DOHH2 (cell line): ENCODE data around the gene PALM2AKAP2.

Experiments used
- H3F3A ChIP-seq: fragments of 200-600 bp; sonication (generic), shearing (Covaris generic); 2 replicates; pipeline ENCODE4 v1.6.0; 2016; ENCODE audit warnings: antibody characterized with exemption, mild to moderate bottlenecking; ENCODE audit not compliant: control insufficient read depth, insufficient read depth
- H3K27ac ChIP-seq: fragments of 200-600 bp; sonication (generic); 2 replicates; pipeline ENCODE4 v1.5.1; 2014; ENCODE audit warnings: low read depth, mild to moderate bottlenecking, low read length, moderate library complexity
- H3K27me3 ChIP-seq: fragments of 200-600 bp; sonication (generic); 2 replicates; pipeline ENCODE4 v1.6.1; 2014; ENCODE audit warnings: mild to moderate bottlenecking, low read length, mixed read lengths; ENCODE audit not compliant: control insufficient read depth
- H3K36me3 ChIP-seq: fragments of 200-600 bp; sonication (generic); 2 replicates; pipeline ENCODE4 v1.6.1; 2014; ENCODE audit warnings: mild to moderate bottlenecking, low read length, moderate library complexity, mixed read lengths; ENCODE audit not compliant: control insufficient read depth
- H3K4me1 ChIP-seq: fragments of 200-600 bp; sonication (generic); 2 replicates; pipeline ENCODE4 v1.6.1; 2014; ENCODE audit warnings: mild to moderate bottlenecking, low read length, mixed read lengths; ENCODE audit not compliant: control insufficient read depth
- H3K4me2 ChIP-seq: fragments of 200-600 bp; sonication (generic); 2 replicates; pipeline ENCODE4 v1.6.0; 2014; ENCODE audit warnings: mild to moderate bottlenecking, low read length, moderate library complexity
- H3K4me3 ChIP-seq: fragments of 200-600 bp; sonication (generic); 2 replicates; pipeline ENCODE4 v1.5.1; 2014; ENCODE audit warnings: mild to moderate bottlenecking, low read length, mixed read lengths
- H3K79me2 ChIP-seq: fragments of 200-600 bp; sonication (generic); 2 replicates; pipeline ENCODE4 v1.6.1; 2014; ENCODE audit warnings: mild to moderate bottlenecking, low read length, mixed read lengths; ENCODE audit not compliant: control insufficient read depth
- H3K9me2 ChIP-seq: fragments of 200-600 bp; sonication (generic); replicated peaks from 2 replicates; pipeline ENCODE4 v1.6.1; 2014; ENCODE audit warnings: mild to moderate bottlenecking, low read length, mixed read lengths; ENCODE audit not compliant: control insufficient read depth
- H3K9me3 ChIP-seq: fragments of 200-600 bp; sonication (generic); 2 replicates; pipeline ENCODE4 v1.6.1; 2014; ENCODE audit warnings: antibody characterized with exemption, low read length, mixed read lengths; ENCODE audit not compliant: control insufficient read depth, insufficient read depth
- H4K20me1 ChIP-seq: fragments of 200-600 bp; sonication (generic); 2 replicates; pipeline ENCODE4 v1.6.0; 2014; ENCODE audit warnings: low read depth, mild to moderate bottlenecking, antibody characterized with exemption, low read length, moderate library complexity; ENCODE audit not compliant: control insufficient read depth, insufficient read depth
- EZH2phosphoT487 ChIP-seq: fragments of 200-600 bp; sonication (generic); IDR thresholded peaks from 2 replicates; pipeline ENCODE4 v1.6.1; 2017; ENCODE audit warnings: borderline replicate concordance, mild to moderate bottlenecking, antibody characterized with exemption, low read length, moderate library complexity, mixed read lengths
- TF ChIP-seq, protein P1 (sequence below): fragments of 200-600 bp; sonication (generic); IDR thresholded peaks from one replicate; pipeline ENCODE4 v1.5.1; 2014; ENCODE audit warnings: antibody characterized with exemption, mild to moderate bottlenecking, low read depth, low read length; ENCODE audit not compliant: poor library complexity, severe bottlenecking

The PALM2AKAP2 gene

GRCh38 chr9:109742776-109743348 lies 37.1 kb upstream of the PALM2AKAP2 start:
- Histone ChIP-seq H3K27ac (no peak overlapping the region), H3F3A (no peaks in the 10 kb centered on the region), H3K4me1 (no peaks in the 10 kb centered on the region), H3K4me3 (no peak overlapping the region), H3K4me2 (no peak overlapping the region), H4K20me1 (no peaks in the 10 kb centered on the region), H3K9me3 (no peaks in the 10 kb centered on the region), H3K9me2 (no peaks in the 10 kb centered on the region), H3K36me3 (no peaks in the 10 kb centered on the region), H3K79me2 (no peaks in the 10 kb centered on the region), H3K27me3 (no peaks in the 10 kb centered on the region; the same call in 1 of the 2 replicates)
- TF ChIP-seq, protein P1, sequence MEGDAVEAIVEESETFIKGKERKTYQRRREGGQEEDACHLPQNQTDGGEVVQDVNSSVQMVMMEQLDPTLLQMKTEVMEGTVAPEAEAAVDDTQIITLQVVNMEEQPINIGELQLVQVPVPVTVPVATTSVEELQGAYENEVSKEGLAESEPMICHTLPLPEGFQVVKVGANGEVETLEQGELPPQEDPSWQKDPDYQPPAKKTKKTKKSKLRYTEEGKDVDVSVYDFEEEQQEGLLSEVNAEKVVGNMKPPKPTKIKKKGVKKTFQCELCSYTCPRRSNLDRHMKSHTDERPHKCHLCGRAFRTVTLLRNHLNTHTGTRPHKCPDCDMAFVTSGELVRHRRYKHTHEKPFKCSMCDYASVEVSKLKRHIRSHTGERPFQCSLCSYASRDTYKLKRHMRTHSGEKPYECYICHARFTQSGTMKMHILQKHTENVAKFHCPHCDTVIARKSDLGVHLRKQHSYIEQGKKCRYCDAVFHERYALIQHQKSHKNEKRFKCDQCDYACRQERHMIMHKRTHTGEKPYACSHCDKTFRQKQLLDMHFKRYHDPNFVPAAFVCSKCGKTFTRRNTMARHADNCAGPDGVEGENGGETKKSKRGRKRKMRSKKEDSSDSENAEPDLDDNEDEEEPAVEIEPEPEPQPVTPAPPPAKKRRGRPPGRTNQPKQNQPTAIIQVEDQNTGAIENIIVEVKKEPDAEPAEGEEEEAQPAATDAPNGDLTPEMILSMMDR = no peak
- no peak for TF ChIP-seq EZH2phosphoT487

DNA sequence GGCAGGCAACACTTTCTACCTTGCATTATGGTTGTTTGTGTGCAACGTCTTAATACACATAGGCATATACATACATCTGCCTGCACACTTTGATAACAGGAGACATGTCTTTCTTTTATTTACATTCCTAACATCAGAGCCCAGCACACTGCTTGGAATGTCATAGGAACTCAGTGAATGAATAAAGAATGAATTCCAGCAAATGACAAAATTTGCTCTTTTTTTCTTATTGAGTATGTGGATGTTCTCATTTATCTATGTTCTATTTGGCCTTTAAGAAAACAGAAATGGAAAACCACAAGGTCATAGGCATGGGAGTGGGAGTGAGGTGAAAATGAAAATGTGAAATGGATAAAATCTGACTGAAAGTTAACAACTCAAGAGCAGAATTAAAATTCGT lies 36.3 kb upstream of the PALM2AKAP2 start:
- Histone ChIP-seq H3K79me2 (no peaks in the 10 kb centered on the region), H3K36me3 (no peaks in the 10 kb centered on the region), H3K4me1 (no peaks in the 10 kb centered on the region), H3K4me3 (no peak overlapping the region), H4K20me1 (no peaks in the 10 kb centered on the region), H3F3A (no peaks in the 10 kb centered on the region), H3K27ac (no peak overlapping the region), H3K9me3 (no peaks in the 10 kb centered on the region), H3K4me2 (no peak overlapping the region), H3K27me3 (no peaks in the 10 kb centered on the region; the same call in 1 of the 2 replicates), H3K9me2 (no peaks in the 10 kb centered on the region)
- TF ChIP-seq, protein P1 = no peak
- no peak for TF ChIP-seq EZH2phosphoT487

GRCh38 chr9:109745335-109746283 lies 34.4 kb upstream of the PALM2AKAP2 start:
- Histone ChIP-seq H3K36me3 (no peaks in the 10 kb centered on the region), H4K20me1 (no peaks in the 10 kb centered on the region), H3K4me2 (no peak overlapping the region), H3K4me3 (no peak overlapping the region), H3K79me2 (no peaks in the 10 kb centered on the region), H3K4me1 (no peaks in the 10 kb centered on the region), H3F3A (no peaks in the 10 kb centered on the region), H3K9me2 (no peaks in the 10 kb centered on the region), H3K9me3 (no peaks in the 10 kb centered on the region), H3K27ac (no peak overlapping the region), H3K27me3 (no peaks in the 10 kb centered on the region; the same call in 1 of the 2 replicates)
- TF ChIP-seq EZH2phosphoT487 = no peak
- TF ChIP-seq, protein P1 = no peak
